ENCODE results near the gene IGFBPL1. TPM values are rescaled to one million over a fixed set of nuclear protein-coding genes. Genes with fewer than 3 reads are reported as not detected.

IGFBPL1 gene
- polyA plus RNA-seq, 2 of the 4 experiments (the other 2 are of a cell fraction), result 2.5 to 2.7 TPM

DNA sequence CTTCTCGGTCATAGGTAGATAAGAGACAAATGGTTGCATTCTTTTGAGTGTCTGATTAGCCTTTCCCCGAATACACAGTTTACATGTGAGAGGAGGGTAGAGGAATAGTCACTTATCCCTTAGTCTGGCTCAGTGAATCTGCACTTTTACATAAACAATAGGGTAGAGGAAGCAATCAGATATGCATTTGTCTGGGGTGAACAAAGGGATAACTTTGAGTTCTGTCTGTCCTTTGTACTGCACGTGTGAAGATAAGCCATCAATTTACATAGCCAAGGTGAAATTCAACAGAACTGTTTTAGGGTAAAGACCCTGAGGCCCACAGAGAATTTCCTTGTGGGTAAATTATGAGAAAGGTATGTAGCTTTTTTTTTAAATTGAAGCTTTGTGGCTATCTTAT, 10.1 kb upstream of the IGFBPL1 start:
- Histone ChIP-seq H3K9me3 (peaks cover 8% of the 10 kb centered on the region; the same call in 2 of the 3 replicates), H3K4me2 (no peak overlapping the region), H3K4me1 (peaks cover 23% of the 10 kb centered on the region), H3K4me3 (no peak overlapping the region), H3K27ac (no peak overlapping the region; a peak in 1 of 6 replicates)
- FAIRE-seq (no peak), ATAC-seq (no peak), DNase-seq (ENCODE audit: low read depth in 1 of 2, low spot score in 1 of 2) (no peak)
- POLR2A ChIA-PET, result no interaction called here
- 72% methylated on average over 3 of the region's 3 CpGs for WGBS (ENCODE audit: missing lambda C conversion rate)
- TF ChIP-seq RAD21 (conservative IDR thresholded peaks at IDR 0.05 in 1 of 2, IDR thresholded peaks at IDR 0.05 in 1 of 2) (no peak), PHF8 (IDR thresholded peaks at IDR 0.05; ENCODE audit: borderline replicate concordance, low read depth) (no peak), TP53 (CRISPR knock-in tag; IDR thresholded peaks at IDR 0.05) (no peak), POLR2A (IDR thresholded peaks at IDR 0.05; ENCODE audit: low read length) (no peak), FOSL2 (IDR thresholded peaks at IDR 0.05) (no peak), FOSL2 (CRISPR knock-in tag; IDR thresholded peaks at IDR 0.05) (no peak), JUNB (IDR thresholded peaks at IDR 0.05) (no peak), CHD2 (IDR thresholded peaks at IDR 0.05; ENCODE audit: low read length, partially characterized antibody) (no peak), TFCP2L1 (CRISPR knock-in tag; IDR thresholded peaks at IDR 0.05) (no peak), NR3C1 (IDR thresholded peaks at IDR 0.05) (no peak), NFE2L2 (conservative IDR thresholded peaks at IDR 0.05; ENCODE audit: low read length) (no peak), SREBF2 (IDR thresholded peaks at IDR 0.05) (no peak), GATA3 (IDR thresholded peaks at IDR 0.05; ENCODE audit: borderline replicate concordance) (no peak), RARB (CRISPR knock-in tag; IDR thresholded peaks at IDR 0.05) (no peak)
- TF ChIP-seq, protein P1, sequence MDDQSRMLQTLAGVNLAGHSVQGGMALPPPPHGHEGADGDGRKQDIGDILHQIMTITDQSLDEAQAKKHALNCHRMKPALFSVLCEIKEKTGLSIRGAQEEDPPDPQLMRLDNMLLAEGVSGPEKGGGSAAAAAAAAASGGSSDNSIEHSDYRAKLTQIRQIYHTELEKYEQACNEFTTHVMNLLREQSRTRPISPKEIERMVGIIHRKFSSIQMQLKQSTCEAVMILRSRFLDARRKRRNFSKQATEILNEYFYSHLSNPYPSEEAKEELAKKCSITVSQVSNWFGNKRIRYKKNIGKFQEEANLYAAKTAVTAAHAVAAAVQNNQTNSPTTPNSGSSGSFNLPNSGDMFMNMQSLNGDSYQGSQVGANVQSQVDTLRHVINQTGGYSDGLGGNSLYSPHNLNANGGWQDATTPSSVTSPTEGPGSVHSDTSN (IDR thresholded peaks at IDR 0.05), result no peak
- TF ChIP-seq, protein P2, sequence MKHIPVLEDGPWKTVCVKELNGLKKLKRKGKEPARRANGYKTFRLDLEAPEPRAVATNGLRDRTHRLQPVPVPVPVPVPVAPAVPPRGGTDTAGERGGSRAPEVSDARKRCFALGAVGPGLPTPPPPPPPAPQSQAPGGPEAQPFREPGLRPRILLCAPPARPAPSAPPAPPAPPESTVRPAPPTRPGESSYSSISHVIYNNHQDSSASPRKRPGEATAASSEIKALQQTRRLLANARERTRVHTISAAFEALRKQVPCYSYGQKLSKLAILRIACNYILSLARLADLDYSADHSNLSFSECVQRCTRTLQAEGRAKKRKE (CRISPR knock-in tag; IDR thresholded peaks at IDR 0.05; ENCODE audit: low read depth), result no peak
- CTCF ChIA-PET, result interaction anchor here (1.1 to 4.1 kb wide), 9 partner anchors 15 to 952 kb away, joined by 3 to 49 read pairs (median 4); partner anchors contain the start of gene ANKRD18A

DNA sequence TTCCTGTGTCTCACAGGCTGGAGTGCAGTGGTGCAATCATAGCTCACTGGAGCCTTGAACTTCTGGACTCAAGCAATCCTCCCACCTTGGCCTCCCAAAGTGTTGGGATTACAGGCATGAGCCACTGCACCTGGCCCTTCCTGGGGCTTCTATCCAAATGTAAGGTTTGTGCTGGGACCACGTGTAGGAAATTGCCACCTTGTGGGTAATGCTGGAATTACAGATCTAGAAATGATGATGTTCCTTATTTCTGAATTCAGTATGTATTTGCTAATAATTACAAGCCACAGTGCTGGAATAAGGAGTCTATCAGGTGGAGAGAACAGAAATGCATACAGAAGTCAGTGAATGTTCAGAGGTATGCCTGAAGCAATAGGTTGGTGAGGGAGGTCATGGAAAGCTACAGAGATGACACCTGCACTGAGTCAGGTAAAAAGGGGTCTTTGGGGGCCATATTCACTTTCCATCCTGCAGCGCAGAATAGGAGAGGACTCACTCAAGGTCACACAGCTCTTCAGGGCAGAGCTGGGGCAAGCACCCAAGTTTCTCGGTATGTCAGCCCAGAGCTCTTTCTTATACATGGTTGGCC, 8.8 kb upstream of the IGFBPL1 start:
- 28% methylated on average over 3 of the region's 3 CpGs for WGBS (ENCODE audit: missing lambda C conversion rate)
- ChIA-PET CTCF (interaction anchor here (0.7 to 4.1 kb wide), 36 partner anchors 9 to 951 kb away, joined by 3 to 49 read pairs (median 4); partner anchors contain the start of gene ANKRD18A), POLR2A (no interaction called here)
- DNase-seq (ENCODE audit: low read depth in 1 of 2, low spot score in 1 of 2) (peak; percentile 34 to 60), ATAC-seq (peak; percentile 62 to 66; a peak in 3 of 6 replicates), FAIRE-seq (no peak)
- Histone ChIP-seq H3K4me2 (no peak overlapping the region), H3K4me3 (no peak overlapping the region), H3K4me1 (peaks cover 21% of the 10 kb centered on the region), H3K9me3 (peaks cover 8% of the 10 kb centered on the region; the same call in 2 of the 3 replicates), H3K27ac (no peak overlapping the region)
- TF ChIP-seq FOXS1 (CRISPR knock-in tag; IDR thresholded peaks at IDR 0.05) (no peak), FOSB (CRISPR knock-in tag; IDR thresholded peaks at IDR 0.05) (no peak), EHF (CRISPR knock-in tag; IDR thresholded peaks at IDR 0.05) (no peak), FOSL2 (IDR thresholded peaks at IDR 0.05) (no peak), FOSL2 (CRISPR knock-in tag; IDR thresholded peaks at IDR 0.05) (no peak), ESRRA (IDR thresholded peaks at IDR 0.05; ENCODE audit: borderline replicate concordance, low read length) (no peak), CBX8 (IDR thresholded peaks at IDR 0.05) (no peak), CHD4 (IDR thresholded peaks at IDR 0.05; ENCODE audit: borderline replicate concordance) (no peak), HOXB13 (CRISPR knock-in tag; IDR thresholded peaks at IDR 0.05; ENCODE audit: low read depth) (no peak), CBX2 (IDR thresholded peaks at IDR 0.05; ENCODE audit: borderline replicate concordance, low read depth) (no peak), ZNF302 (CRISPR knock-in tag; IDR thresholded peaks at IDR 0.05) (no peak), TP53 (CRISPR knock-in tag; IDR thresholded peaks at IDR 0.05) (no peak), MYC (IDR thresholded peaks at IDR 0.05; ENCODE audit: borderline replicate concordance, low read length) (peak; percentile 76; the same call in 1 of the 2 replicates), RAD21 (conservative IDR thresholded peaks at IDR 0.05 in 1 of 2, IDR thresholded peaks at IDR 0.05 in 1 of 2) (peak; percentile 54 to 55), SMC3 (IDR thresholded peaks at IDR 0.05) (peak; percentile 58), POLR2A (IDR thresholded peaks at IDR 0.05; ENCODE audit: low read length) (no peak), RARB (CRISPR knock-in tag; IDR thresholded peaks at IDR 0.05) (no peak)
- TF ChIP-seq, protein P3, sequence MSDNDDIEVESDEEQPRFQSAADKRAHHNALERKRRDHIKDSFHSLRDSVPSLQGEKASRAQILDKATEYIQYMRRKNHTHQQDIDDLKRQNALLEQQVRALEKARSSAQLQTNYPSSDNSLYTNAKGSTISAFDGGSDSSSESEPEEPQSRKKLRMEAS (IDR thresholded peaks at IDR 0.05), result peak; percentile 85
- TF ChIP-seq, protein P4, sequence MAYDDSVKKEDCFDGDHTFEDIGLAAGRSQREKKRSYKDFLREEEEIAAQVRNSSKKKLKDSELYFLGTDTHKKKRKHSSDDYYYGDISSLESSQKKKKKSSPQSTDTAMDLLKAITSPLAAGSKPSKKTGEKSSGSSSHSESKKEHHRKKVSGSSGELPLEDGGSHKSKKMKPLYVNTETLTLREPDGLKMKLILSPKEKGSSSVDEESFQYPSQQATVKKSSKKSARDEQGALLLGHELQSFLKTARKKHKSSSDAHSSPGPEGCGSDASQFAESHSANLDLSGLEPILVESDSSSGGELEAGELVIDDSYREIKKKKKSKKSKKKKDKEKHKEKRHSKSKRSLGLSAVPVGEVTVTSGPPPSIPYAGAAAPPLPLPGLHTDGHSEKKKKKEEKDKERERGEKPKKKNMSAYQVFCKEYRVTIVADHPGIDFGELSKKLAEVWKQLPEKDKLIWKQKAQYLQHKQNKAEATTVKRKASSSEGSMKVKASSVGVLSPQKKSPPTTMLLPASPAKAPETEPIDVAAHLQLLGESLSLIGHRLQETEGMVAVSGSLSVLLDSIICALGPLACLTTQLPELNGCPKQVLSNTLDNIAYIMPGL (CRISPR knock-in tag; IDR thresholded peaks at IDR 0.05; ENCODE audit: borderline replicate concordance), result no peak
- TF ChIP-seq, protein P2 (CRISPR knock-in tag; IDR thresholded peaks at IDR 0.05; ENCODE audit: low read depth), result no peak
- TF ChIP-seq, protein P5, sequence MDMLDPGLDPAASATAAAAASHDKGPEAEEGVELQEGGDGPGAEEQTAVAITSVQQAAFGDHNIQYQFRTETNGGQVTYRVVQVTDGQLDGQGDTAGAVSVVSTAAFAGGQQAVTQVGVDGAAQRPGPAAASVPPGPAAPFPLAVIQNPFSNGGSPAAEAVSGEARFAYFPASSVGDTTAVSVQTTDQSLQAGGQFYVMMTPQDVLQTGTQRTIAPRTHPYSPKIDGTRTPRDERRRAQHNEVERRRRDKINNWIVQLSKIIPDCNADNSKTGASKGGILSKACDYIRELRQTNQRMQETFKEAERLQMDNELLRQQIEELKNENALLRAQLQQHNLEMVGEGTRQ (IDR thresholded peaks at IDR 0.05), result peak; percentile 22; the same call in 1 of the 2 replicates
- TF ChIP-seq, protein P6, sequence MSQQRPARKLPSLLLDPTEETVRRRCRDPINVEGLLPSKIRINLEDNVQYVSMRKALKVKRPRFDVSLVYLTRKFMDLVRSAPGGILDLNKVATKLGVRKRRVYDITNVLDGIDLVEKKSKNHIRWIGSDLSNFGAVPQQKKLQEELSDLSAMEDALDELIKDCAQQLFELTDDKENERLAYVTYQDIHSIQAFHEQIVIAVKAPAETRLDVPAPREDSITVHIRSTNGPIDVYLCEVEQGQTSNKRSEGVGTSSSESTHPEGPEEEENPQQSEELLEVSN (IDR thresholded peaks at IDR 0.05; ENCODE audit: borderline replicate concordance, low read depth), result no peak
- TF ChIP-seq, protein P7, sequence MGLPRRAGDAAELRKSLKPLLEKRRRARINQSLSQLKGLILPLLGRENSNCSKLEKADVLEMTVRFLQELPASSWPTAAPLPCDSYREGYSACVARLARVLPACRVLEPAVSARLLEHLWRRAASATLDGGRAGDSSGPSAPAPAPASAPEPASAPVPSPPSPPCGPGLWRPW (IDR thresholded peaks at IDR 0.05), result no peak
